GM21528 (cell line): ENCODE measurements around the gene RUNX1.
"Not testable (repeated sequence)": the region's sequence is repeated elsewhere in the genome, so short reads cannot be mapped to it uniquely, and the experiment has no call there.

ENCODE experiments used
- ATAC-seq: cut with Tn5 transposase; IDR thresholded peaks from one replicate; pipeline ENCODE4 v1.9.1; 2021; ENCODE audit warnings: mild to moderate bottlenecking, moderate library complexity; ENCODE audit not compliant: unreplicated experiment, low FRiP score

The RUNX1 gene

GRCh38 chr21:34997294-34997693 lies 51.8 kb downstream of the RUNX1 start:
- no peak for ATAC-seq

DNA sequence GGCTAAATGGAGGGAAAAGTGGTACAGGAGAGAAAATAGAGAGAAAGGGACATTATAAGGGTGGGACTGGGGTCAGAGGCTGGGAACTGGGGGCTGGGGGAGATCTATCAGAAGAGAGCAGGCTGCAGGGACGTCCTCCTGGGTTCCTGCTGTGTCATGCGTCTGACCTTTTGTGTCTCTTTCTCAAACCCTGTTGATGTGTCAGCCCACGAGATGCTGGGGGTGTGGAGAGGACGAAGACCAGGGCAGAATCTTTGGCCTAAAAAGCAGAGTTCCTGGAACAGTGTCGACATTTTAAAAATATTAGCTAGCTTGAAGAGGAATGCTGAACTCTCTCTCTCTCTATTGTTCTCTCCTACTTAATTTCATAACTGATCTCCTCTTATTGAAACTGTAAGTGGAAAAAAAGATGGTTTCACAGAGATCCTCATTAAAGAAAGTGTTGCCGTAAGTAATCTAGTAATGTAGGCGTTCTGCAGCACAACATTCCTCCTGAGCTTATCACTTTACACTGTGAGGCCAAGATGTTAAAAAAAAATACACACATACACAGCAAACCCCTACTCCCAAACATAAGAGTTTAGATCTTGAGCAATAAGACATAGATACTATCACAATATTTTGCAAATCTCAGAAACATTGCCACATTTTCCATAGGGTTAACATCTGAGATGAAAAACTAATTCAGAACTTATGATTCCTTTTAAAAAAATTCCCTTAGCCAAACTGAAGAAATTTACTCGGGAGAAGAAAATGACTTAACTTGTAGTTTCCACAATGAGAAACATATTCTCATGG lies 52.6 kb downstream of the RUNX1 start:
- no peak for ATAC-seq

DNA sequence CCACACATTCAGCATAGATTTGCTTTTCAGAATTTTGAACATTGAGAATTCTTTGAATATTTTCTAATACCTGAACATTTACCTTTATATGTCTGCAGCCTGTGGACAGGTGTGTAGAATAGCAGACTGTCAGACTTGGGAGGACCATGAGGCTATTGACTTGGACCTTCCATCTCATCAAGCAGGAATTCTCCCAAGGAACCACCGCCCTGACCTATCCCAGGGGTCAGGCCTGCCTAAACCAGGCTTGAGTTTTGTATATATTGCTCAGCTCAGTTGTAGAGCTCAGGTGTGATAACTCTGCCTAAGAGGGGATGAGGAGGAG lies 53.2 kb downstream of the RUNX1 start:
- ATAC-seq, result no peak

DNA sequence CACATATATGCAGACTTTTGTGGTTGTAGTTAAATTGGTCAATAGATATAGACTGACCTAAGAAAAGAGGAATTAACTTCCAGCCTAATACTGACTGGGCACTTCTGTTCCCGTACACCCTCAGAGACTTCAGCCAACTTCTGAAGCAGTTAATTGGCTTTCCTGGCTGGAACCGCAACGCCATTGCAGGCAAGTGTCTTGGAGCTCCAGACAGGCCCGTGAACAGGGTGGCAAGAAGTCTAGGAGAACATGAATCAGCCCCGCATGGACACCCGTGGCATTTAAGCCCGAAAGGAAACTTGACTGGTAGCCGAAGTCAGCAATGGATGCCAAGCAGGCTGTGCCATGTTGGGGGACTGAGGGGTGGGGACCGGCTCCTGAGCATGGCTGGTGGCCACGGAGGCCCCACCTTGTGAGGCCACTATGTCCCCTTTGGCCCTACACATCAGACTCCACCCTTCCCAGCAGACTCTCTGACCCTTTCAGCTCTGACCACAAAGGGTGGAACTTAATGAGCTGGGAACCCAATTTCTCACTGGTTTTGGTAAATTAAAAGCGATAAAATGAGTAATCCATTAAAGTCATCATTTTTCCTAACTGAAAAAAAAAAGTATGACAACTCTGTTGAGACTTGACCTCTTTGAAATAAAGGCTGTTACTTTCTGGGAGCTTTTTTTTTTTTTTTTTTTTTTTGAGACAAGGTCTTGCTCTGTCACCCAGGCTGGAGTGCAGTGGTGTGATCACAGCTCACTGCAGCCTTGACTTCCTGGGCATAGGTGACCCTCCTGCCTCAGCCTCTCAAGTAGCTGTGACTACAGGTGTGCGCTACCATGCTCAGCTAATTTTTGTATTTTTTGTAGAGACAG lies 54.1 kb downstream of the RUNX1 start:
- ATAC-seq, result no peak

DNA sequence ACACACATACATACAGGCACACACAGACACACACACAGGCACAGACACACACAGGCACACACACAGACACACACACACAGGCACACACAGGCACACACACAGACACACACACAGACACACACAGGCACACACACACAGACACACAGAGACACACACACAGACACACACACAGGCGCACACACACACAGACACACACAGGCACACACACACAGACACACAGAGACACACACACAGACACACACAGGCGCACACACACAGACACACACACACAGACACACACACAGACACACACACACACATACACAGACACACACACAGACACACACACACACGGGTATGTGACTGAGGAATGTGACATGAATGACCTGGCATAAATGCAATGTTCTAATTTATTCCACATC lies 55.6 kb downstream of the RUNX1 start:
- ATAC-seq, result not testable (repeated sequence)

- no peak for ATAC-seq
These were observed 56.2 kb downstream of the RUNX1 start for GRCh38 chr21:34992736-34993398.

- ATAC-seq, result no peak
These were observed 56.9 kb downstream of the RUNX1 start for GRCh38 chr21:34992180-34992579.

DNA sequence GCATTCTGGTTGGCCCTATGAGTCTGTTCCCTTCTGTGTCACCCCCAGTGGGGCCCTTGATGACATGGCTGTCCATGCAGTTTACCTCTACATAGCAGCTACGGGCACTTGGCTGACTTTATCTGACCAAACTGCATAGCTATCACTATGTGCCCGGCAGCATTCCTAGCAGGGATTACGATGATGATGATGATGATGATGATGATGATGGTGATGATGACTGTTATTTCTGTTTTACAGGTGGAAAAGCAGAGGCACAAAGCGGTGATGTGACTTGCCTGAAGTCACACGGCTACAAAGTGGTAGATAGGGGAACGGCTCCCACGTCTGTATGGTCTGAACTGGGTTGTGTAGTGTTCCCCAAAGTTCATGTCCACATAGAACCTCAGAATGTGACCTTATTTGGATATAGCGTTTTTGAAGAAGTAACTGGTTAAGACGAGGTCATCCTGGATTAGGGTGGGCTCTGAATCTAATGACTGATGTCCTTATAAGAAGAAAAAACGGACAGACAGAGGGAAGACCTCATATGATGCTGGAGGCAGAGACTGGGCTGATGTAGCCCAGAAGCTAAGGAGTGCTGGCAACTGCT lies 57.6 kb downstream of the RUNX1 start:
- ATAC-seq, result no peak

GRCh38 chr21:34990842-34991241 lies 58.3 kb downstream of the RUNX1 start:
- no peak for ATAC-seq

DNA sequence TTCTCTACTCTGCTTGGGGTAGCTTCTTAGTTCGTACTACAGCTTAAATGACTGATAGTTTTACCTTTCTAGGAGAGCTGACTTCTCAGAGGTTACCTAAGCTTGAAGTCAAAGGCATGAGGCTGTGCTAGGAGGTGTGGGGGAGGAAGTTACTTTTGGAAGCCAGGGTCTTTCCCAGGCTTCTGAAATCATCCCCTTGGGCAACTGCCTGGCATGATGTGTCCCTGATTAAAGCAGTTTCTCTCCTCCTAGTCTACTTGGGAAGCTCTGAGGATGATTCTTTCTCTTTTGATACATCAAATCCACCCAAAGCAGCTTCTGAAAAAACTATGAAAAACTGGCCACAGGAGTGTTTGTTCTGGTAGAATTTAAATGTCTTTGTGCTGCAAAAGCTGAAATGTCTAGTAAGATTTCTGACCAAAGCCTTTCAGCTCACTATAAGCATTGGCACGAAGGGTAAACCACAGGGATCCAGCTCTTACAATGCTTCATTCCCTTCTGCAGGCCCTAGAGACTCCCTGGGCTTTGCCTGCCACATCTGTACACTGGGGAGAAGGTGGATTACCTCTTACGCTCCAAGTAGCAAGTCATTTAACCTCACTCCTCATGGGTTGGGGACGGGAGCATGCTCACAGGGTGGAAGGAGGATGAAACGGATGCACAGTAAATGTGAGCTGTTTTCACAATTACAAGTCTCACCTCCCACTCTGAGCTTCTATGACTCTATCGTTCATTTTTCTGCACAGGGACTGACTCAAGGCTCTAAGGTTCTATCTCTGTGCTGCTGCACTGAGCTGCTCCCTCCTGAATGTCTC lies 59.6 kb downstream of the RUNX1 start:
- no peak for ATAC-seq

DNA sequence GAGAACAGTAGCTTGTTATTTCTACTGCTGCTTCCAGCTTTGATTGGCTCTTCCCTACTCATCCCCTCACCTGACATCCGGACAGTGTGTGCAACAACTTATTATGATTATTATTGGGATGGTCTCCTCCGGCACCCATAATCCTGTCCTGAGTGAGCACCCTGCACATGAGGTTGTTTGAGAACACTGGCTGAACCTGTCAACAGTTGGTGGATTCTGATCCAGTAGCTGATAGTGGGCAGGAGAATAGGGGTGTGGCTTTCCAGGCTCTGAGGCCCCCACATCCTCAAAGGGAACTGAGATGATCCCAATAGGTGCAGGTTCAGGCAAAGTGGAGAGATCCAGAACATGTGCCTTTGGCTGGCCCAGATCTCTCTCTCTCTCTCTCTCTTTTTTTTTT lies 60.5 kb downstream of the RUNX1 start:
- no peak for ATAC-seq

DNA sequence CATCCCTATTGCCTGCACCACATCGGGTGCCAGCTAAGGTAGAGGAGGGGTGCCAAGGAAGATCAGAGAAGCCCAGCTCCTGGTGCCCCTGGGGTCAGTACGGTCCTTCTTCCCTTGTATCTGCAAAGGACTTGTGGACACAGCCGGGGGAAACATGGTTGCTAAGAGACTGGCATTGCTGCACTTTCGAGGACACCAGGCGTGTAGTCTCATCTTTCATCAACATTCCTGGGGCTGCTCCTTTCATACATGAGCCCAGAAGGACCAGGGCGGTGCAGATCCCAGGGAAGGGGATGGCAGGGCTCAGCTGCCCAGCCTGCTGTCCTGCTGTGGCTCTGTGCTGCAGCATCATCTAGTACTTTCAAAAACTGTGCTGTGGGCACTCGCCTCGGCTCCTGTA lies 61.0 kb downstream of the RUNX1 start:
- no peak for ATAC-seq

- ATAC-seq, result no peak
These were observed 61.5 kb downstream of the RUNX1 start for GRCh38 chr21:34987501-34988072.

DNA sequence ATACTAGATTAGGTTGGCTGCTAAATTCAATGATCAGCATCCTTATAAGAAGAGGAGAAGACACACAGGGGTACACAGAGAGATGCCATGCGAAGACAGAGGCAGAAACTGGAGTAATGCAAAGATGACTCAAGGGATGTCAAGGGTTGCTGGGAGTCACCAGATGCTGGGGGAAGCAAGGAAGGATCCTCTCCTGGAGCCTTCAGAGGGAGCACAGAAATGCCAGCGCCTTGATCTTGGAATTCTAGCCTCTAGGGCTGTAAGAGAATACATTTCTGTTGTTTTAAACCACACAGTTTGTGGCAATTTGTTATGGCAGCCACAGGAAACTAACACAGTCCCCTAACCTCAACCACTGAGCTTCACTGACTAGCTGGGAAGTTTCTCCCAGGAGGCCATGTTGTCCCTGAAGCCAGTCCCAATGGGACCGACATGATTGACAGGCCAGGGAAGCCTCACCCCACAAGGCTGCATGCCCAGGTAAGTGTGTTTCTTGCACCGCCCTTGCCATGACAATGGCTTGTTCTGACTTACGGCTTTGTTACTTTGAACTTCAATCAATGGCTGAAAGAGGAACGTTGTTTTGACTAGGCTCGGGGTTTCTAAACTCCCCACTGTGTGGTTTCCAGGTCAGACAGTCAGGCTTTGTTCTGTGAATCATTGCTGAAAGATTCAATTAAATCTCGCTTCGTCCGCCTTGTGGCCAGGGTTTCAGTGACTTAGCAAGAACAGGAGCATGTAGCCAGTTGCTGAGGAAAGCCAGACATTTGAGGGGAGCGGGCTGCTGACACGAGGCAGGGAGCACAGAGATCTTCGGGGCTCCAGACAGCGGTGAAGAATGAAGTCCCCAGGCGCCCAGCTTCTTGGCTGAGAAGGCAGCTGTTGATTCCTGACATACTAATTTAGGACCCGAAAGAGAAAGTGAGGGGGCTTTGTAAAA lies 62.3 kb downstream of the RUNX1 start:
- ATAC-seq, result no peak

DNA sequence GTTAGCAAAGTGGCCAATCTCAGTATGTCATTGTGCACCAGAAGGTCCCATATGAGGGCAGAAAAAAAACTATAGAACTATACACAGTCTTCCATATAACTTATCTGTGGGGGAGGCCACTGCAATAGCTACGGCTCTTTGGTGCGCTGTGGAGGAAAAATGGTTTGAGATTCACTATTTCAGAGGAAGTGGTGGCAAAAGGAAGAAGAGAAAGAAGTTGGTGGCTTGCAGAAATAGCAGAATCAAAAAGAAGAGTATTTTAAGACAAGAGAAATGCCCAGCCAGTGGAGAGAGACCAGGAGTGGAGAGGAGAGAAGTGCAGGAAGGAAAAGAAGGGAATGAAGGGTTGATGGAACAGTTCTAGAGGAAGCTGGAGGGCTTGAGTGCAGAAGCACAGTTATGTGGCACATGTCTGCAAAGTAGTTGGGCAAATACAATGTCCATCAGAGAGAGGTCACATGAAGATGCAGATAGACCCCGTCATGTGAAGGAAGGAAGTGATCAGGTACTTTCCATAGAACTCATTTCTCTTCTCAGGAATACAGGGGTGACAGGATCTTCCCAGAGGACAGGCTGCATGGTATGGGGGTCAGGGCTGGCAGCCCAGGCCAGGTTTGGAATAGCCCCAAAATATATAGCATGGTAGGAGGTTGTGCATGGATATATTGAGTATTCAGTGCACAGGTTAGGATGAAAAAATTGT lies 64.6 kb downstream of the RUNX1 start:
- no peak for ATAC-seq

GRCh38 chr21:34983680-34984086 lies 65.4 kb downstream of the RUNX1 start:
- no peak for ATAC-seq

GRCh38 chr21:34981791-34982190 lies 67.3 kb downstream of the RUNX1 start:
- ATAC-seq, result no peak

- ATAC-seq, result no peak
These were observed 68.5 kb downstream of the RUNX1 start for GRCh38 chr21:34980423-34981115.
